ENCODE measurements around the gene DLL1. TPM values are rescaled to one million over a fixed set of nuclear protein-coding genes. Genes with fewer than 3 reads are reported as not detected.

The DLL1 gene
- total and polyA plus RNA-seq, 4 donors, result 0.13 to 30.5 (median 14.4) TPM

- no peak overlapping the region for H3K27ac ChIP-seq (ENCODE audit: low read depth in 1 of 2, low read length in 2 of 2)
- H3K4me1 ChIP-seq (ENCODE audit: control insufficient read depth in 1 of 2, insufficient read depth in 2 of 2, low read length in 2 of 2), result no peaks in the 10 kb centered on the region
- ATAC-seq (ENCODE audit: low FRiP score), result no peak
- no peak overlapping the region for H3K4me3 ChIP-seq (ENCODE audit: low read length in 2 of 2)
- H3K36me3 ChIP-seq (ENCODE audit: control insufficient read depth in 1 of 2, insufficient read depth in 2 of 2, low read length in 1 of 2), result peaks cover 0 to 2% of the 10 kb centered on the region in 2 donors
- DNase-seq, result no peak
- H3K9me3 ChIP-seq (ENCODE audit: control insufficient read depth, low read length), result no peaks in the 10 kb centered on the region
- intact Hi-C loops (cut with DNase I), result loop anchor here in 1 of 2 donors (5.0 kb wide), 1 partner anchor 325 kb away; no protein-coding TSS in a partner anchor
- WGBS, 2 donors, result 77 to 80% methylated on average over 2 of the region's 2 CpGs
- no peaks in the 10 kb centered on the region for H3K27me3 ChIP-seq (ENCODE audit: control insufficient read depth in 1 of 2, insufficient read depth in 2 of 2, low read length in 1 of 2)
Measured at GRCh38 chr6:170286934-170287265, 4.0 kb downstream of the DLL1 start.

- no peak for ATAC-seq (ENCODE audit: low FRiP score)
- Histone ChIP-seq H3K27ac (ENCODE audit: low read depth in 1 of 2, low read length in 2 of 2) (no peak overlapping the region), H3K4me3 (ENCODE audit: low read length in 2 of 2) (no peak overlapping the region), H3K27me3 (ENCODE audit: control insufficient read depth in 1 of 2, insufficient read depth in 2 of 2, low read length in 1 of 2) (no peaks in the 10 kb centered on the region), H3K36me3 (ENCODE audit: control insufficient read depth in 1 of 2, insufficient read depth in 2 of 2, low read length in 1 of 2) (peaks cover 0 to 2% of the 10 kb centered on the region in 2 donors), H3K4me1 (ENCODE audit: control insufficient read depth in 1 of 2, insufficient read depth in 2 of 2, low read length in 2 of 2) (no peaks in the 10 kb centered on the region), H3K9me3 (ENCODE audit: control insufficient read depth, low read length) (no peaks in the 10 kb centered on the region)
- intact Hi-C loops (cut with DNase I), result loop anchor here in 1 of 2 donors (5.0 kb wide), 1 partner anchor 324 kb away; no protein-coding TSS in a partner anchor
- peak in 1 of 2 donors; percentile 77 for DNase-seq
- WGBS, 2 donors, result 53 to 60% methylated on average over 26 of the region's 26 CpGs
Measured at GRCh38 chr6:170286246-170286933, 4.5 kb downstream of the DLL1 start.

- DNase-seq (no peak), ATAC-seq (ENCODE audit: low FRiP score) (no peak)
- H3K27ac ChIP-seq (ENCODE audit: low read depth in 1 of 2, low read length in 2 of 2), result no peak overlapping the region
Measured at GRCh38 chr6:170285482-170285881, 5.4 kb downstream of the DLL1 start.

GRCh38 chr6:170284866-170285469 lies 5.9 kb downstream of the DLL1 start:
- Histone ChIP-seq H3K27me3 (ENCODE audit: control insufficient read depth in 1 of 2, insufficient read depth in 2 of 2, low read length in 1 of 2) (no peaks in the 10 kb centered on the region), H3K4me3 (ENCODE audit: low read length in 2 of 2) (no peak overlapping the region), H3K4me1 (ENCODE audit: control insufficient read depth in 1 of 2, insufficient read depth in 2 of 2, low read length in 2 of 2) (no peaks in the 10 kb centered on the region), H3K9me3 (ENCODE audit: control insufficient read depth, low read length) (no peaks in the 10 kb centered on the region), H3K27ac (ENCODE audit: low read depth in 1 of 2, low read length in 2 of 2) (no peak overlapping the region), H3K36me3 (ENCODE audit: control insufficient read depth in 1 of 2, insufficient read depth in 2 of 2, low read length in 1 of 2) (peaks cover 0 to 2% of the 10 kb centered on the region in 2 donors)
- 94 to 95% methylated on average over 24 of the region's 24 CpGs for WGBS, 2 donors
- ATAC-seq (ENCODE audit: low FRiP score), result no peak
- no peak for DNase-seq
- intact Hi-C loops (cut with DNase I), result loop anchor here in 1 of 2 donors (5.0 kb wide), 1 partner anchor 323 kb away; no protein-coding TSS in a partner anchor

More at GRCh38 chr6:170285482-170285881, 5.4 kb downstream of the DLL1 start:
- H3K27me3 ChIP-seq (ENCODE audit: control insufficient read depth in 1 of 2, insufficient read depth in 2 of 2, low read length in 1 of 2), result no peaks in the 10 kb centered on the region
- WGBS, 2 donors, result 87 to 90% methylated on average over 5 of the region's 5 CpGs
- peaks cover 0 to 2% of the 10 kb centered on the region in 2 donors for H3K36me3 ChIP-seq (ENCODE audit: control insufficient read depth in 1 of 2, insufficient read depth in 2 of 2, low read length in 1 of 2)
- intact Hi-C loops (cut with DNase I), result loop anchor here in 1 of 2 donors (5.0 kb wide), 1 partner anchor 323 kb away; no protein-coding TSS in a partner anchor
- no peaks in the 10 kb centered on the region for H3K4me1 ChIP-seq (ENCODE audit: control insufficient read depth in 1 of 2, insufficient read depth in 2 of 2, low read length in 2 of 2)
- no peak overlapping the region for H3K4me3 ChIP-seq (ENCODE audit: low read length in 2 of 2)
- H3K9me3 ChIP-seq (ENCODE audit: control insufficient read depth, low read length), result no peaks in the 10 kb centered on the region

GRCh38 chr6:170284126-170284773 lies 6.6 kb downstream of the DLL1 start:
- H3K4me1 ChIP-seq (ENCODE audit: control insufficient read depth in 1 of 2, insufficient read depth in 2 of 2, low read length in 2 of 2), result no peaks in the 10 kb centered on the region
- DNase-seq, result no peak

GRCh38 chr6:170283212-170284081 lies 7.4 kb downstream of the DLL1 start:
- WGBS, 2 donors, result 95% methylated on average over 59 to 60 of the region's 60 CpGs
- H3K27me3 ChIP-seq (ENCODE audit: control insufficient read depth in 1 of 2, insufficient read depth in 2 of 2, low read length in 1 of 2), result no peaks in the 10 kb centered on the region
- intact Hi-C loops (cut with DNase I), result no loop called here
- DNase-seq (no peak), ATAC-seq (ENCODE audit: low FRiP score) (no peak)
- H3K4me3 ChIP-seq (ENCODE audit: low read length in 2 of 2), result no peak overlapping the region
- H3K9me3 ChIP-seq (ENCODE audit: control insufficient read depth, low read length), result no peaks in the 10 kb centered on the region
- peaks cover 0 to 2% of the 10 kb centered on the region in 2 donors for H3K36me3 ChIP-seq (ENCODE audit: control insufficient read depth in 1 of 2, insufficient read depth in 2 of 2, low read length in 1 of 2)
- H3K4me1 ChIP-seq (ENCODE audit: control insufficient read depth in 1 of 2, insufficient read depth in 2 of 2, low read length in 2 of 2), result no peaks in the 10 kb centered on the region
- no peak overlapping the region for H3K27ac ChIP-seq (ENCODE audit: low read depth in 1 of 2, low read length in 2 of 2)

More at GRCh38 chr6:170284126-170284773, 6.6 kb downstream of the DLL1 start:
- H3K27ac ChIP-seq (ENCODE audit: low read depth in 1 of 2, low read length in 2 of 2), result no peak overlapping the region
- H3K36me3 ChIP-seq (ENCODE audit: control insufficient read depth in 1 of 2, insufficient read depth in 2 of 2, low read length in 1 of 2), result peaks cover 0 to 2% of the 10 kb centered on the region in 2 donors
- no peaks in the 10 kb centered on the region for H3K27me3 ChIP-seq (ENCODE audit: control insufficient read depth in 1 of 2, insufficient read depth in 2 of 2, low read length in 1 of 2)
- intact Hi-C loops (cut with DNase I), result no loop called here
- H3K9me3 ChIP-seq (ENCODE audit: control insufficient read depth, low read length), result no peaks in the 10 kb centered on the region
- ATAC-seq (ENCODE audit: low FRiP score), result no peak
- WGBS, 2 donors, result 95 to 96% methylated on average over 15 of the region's 15 CpGs
- H3K4me3 ChIP-seq (ENCODE audit: low read length in 2 of 2), result no peak overlapping the region

GRCh38 chr6:170282512-170283158 lies 8.2 kb downstream of the DLL1 start:
- no peak overlapping the region for H3K27ac ChIP-seq (ENCODE audit: low read depth in 1 of 2, low read length in 2 of 2)
- H3K36me3 ChIP-seq (ENCODE audit: control insufficient read depth in 1 of 2, insufficient read depth in 2 of 2, low read length in 1 of 2), result peaks cover 0 to 2% of the 10 kb centered on the region in 2 donors
- ATAC-seq (ENCODE audit: low FRiP score) (no peak), DNase-seq (peak in 1 of 2 donors; percentile 46)
- no peak overlapping the region for H3K4me3 ChIP-seq (ENCODE audit: low read length in 2 of 2)
- no peaks in the 10 kb centered on the region for H3K9me3 ChIP-seq (ENCODE audit: control insufficient read depth, low read length)
- 94% methylated on average over 28 of the region's 28 CpGs for WGBS, 2 donors
- H3K4me1 ChIP-seq (ENCODE audit: control insufficient read depth in 1 of 2, insufficient read depth in 2 of 2, low read length in 2 of 2), result no peaks in the 10 kb centered on the region
- H3K27me3 ChIP-seq (ENCODE audit: control insufficient read depth in 1 of 2, insufficient read depth in 2 of 2, low read length in 1 of 2), result no peaks in the 10 kb centered on the region
- intact Hi-C loops (cut with DNase I), result no loop called here
